GM21360 (cell line): ENCODE data around the gene ULK1.

Experiments used
- ATAC-seq: cut with Tn5 transposase; IDR thresholded peaks from one replicate; pipeline ENCODE4 v1.9.1; 2021; ENCODE audit warnings: mild to moderate bottlenecking, moderate library complexity; ENCODE audit not compliant: unreplicated experiment

ULK1 gene

GRCh38 chr12:131894313-131894860, at the start of gene ULK1:
ULK1 (plus strand) TSS chr12:131894622; CDS start chr12:131895002, 380 bp downstream.
- peak; percentile 77 for ATAC-seq

- ATAC-seq, result no peak
These were observed 49.8 kb upstream of the ULK1 start for GRCh38 chr12:131844656-131845055.

DNA sequence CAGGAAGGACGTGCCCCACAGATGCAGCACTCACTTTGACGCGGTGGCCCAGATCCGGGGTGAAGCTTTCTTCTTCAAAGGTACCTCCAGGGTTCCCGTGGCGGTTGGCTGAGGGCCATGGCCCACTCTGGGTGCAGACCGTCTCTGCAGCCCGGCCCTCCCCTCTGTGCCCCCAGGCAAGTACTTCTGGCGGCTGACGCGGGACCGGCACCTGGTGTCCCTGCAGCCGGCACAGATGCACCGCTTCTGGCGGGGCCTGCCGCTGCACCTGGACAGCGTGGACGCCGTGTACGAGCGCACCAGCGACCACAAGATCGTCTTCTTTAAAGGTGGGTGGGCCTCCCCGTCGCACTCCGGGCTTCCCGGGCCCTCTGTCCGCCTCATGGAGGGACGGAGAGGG, 49.3 kb upstream of the ULK1 start:
- ATAC-seq, result no peak

GRCh38 chr12:131847456-131847855, 47.0 kb upstream of the ULK1 start:
- ATAC-seq, result no peak

DNA sequence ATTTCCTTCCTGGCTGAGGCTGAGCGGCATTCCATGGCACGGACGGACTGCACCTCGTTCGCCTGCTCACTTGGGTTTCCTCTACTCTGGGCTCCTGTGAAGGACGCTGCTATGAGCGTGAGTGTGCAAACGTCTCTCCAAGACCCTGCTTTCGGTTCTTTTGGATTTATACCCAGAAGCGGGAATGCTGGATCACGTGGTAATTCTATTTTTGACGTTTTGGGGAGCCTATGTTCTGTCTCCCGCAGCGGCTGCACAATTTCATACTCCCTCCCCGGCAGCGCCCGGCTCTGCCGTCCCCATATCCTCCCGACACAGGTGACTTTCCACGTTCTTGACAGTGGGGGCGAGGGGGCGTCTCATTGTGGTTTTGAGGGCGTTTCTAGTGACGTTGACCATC, 45.7 kb upstream of the ULK1 start:
- no peak for ATAC-seq

DNA sequence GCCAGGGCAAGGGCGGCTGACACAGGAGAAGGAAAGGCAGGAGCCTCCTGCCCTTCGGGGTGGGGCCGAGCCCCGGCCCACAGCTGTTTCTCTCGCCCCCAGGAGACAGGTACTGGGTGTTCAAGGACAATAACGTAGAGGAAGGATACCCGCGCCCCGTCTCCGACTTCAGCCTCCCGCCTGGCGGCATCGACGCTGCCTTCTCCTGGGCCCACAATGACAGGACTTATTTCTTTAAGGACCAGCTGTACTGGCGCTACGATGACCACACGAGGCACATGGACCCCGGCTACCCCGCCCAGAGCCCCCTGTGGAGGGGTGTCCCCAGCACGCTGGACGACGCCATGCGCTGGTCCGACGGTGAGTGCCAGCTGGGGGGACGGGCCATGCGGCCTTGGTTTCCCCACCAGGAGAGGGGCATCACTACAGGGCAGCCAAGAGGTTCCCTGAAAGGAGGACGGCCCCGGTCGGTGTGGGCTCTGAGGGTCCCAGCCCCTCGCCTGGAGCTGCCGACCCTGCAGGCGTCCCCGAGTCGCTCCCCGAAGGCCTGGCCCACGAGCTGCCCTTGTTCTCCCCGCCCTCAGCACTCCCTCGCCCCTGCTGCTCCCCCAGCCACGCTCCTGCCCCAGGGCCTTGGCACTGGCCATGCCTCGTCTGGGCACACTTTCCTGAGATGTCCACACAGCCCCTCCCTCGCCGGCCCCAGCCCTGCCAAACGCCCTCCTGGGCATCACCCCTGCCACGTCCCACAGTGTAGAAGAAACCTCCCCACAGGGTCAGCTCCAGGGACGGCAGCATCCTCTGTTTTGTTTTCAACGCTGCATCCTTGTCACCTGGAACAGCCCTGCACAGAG, 44.5 kb upstream of the ULK1 start:
- no peak for ATAC-seq

- ATAC-seq, result no peak
These were observed 43.4 kb upstream of the ULK1 start for GRCh38 chr12:131850856-131851559.

DNA sequence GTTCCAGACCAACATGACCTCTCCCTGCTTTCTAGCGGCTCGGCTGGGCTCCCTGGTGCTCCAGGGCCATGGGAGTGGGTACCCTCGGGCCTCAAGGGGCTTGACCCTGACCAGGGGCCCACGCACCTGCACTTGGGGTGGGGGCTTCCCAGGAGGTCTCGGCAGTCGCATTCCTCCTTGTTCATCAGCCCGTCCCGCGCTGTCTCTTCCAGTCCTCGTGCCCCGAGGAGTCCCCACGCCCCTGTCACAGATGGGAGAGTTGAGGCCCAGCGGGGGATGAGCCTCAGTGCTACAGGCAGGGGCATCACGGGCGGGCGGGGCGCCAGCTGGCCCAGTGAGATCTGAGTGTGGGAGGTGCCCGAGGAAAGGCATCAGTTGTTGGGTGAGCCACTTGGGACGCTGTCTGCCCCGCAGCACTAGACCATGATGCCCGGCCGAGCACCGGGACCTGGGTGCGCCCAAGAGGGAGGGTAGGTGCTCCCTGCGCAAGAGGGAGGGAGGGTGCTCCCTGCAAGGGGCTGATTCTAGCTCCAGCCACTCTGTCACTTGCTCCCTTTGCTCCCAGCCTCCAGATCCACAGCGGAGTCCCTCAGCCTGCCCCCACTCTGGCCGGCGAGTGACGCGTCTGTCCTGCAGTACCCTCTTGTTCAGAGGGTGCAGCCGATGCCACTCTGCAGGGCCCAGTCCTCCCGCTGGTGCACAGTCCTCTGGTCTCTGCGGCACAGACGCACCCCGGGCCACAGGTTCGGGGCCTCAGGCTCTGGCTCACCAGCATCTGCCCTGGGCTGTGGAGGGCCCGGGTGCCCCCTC, 42.5 kb upstream of the ULK1 start:
- no peak for ATAC-seq

GRCh38 chr12:131852551-131853299, 41.7 kb upstream of the ULK1 start:
- no peak for ATAC-seq

- no peak for ATAC-seq
These were observed 40.3 kb upstream of the ULK1 start for GRCh38 chr12:131853832-131854797.

GRCh38 chr12:131854861-131855476, 39.5 kb upstream of the ULK1 start:
- no peak for ATAC-seq

- ATAC-seq, result no peak
These were observed 38.8 kb upstream of the ULK1 start for GRCh38 chr12:131855521-131856142.

DNA sequence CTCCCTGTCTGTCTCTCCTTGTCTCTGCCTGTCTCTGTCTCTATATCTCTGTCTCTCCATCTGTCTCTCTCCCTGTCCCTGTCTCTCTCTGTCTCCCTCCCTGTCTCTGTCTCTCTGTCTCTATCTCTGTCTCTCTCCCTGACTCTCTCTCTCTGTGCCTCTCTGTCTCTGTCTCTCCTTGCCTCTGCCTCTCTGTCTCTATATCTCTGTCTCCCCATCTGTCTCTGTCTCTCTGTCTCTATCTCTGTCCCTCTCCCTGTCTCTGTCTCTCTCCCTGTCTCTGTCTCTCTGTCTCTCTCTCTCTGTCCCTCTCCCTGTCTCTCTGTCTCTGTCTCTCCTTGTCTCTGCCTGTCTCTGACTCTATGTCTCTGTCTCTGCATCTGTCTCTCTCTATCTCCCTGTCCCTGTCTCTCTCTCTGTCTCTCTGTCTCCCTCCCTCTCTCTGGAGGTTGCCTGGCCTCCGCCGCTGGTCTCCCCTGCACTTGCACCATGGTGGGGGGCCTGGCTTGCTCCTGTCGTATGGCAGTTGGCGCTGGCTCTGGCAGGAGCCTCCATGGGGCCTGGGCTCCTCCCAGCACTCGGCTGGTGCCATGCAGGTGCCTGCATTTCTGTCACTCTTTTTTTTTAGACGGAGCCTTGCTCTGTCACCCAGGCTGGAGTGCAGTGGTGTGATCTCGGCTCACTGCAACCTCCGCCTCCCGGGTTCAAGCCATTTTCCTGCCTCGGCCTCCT, 37.9 kb upstream of the ULK1 start:
- ATAC-seq, result no peak

DNA sequence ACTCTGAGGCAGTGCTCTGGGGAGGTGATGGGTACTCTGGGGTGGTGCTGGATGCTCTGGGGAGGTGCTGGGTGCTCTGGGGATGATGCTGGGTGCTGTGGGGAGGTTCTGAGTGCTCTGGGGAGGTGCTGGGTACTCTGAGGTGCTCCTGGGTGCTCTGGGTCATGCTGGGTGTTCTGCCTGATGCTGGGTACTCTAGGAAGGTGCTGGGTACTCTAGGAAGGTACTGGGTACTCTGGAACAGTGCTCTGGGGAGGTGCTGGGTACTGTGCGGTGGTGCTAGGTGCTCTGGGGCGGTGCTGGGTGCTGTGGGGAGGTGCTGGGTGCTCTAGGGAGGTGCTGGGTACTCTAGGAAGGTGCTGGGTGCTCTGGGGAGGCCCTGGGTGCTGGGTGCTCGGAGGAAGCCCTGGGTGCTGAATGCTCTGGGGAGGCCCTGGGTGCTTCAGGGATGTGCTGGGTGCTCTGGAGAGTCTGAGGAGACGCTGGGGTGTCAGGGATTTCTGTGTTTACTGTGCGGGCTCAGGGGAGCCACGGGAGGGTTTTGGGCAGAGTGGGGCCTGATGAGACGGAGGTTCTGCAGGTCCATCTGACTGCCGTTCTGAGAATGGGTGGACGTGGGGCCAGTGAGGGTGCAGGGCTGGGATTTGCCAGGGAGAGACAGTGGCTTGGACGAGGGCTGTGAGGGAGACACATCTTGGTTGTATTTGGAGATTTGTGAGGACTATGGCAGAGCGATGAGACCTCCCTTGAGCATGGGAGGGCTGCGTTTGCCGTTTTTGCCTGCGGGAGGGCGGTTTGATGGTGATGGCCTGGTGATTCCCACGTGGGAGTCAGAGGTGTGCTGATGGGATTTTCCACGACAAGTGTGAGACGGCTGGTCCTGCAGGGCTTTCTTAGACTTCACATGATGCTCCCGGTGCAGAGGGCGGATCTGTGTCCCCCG, 36.2 kb upstream of the ULK1 start:
- ATAC-seq, result no peak

- ATAC-seq, result no peak
These were observed 33.8 kb upstream of the ULK1 start for GRCh38 chr12:131860472-131861260.
